ENCODE results near the gene PSMA7.

GRCh38 chr20:62162765-62163484 lies 19.7 kb upstream of the PSMA7 start:
- no peak for TF ChIP-seq EP300 (IDR thresholded peaks at IDR 0.05; ENCODE audit: borderline replicate concordance in 1 of 2, low read depth in 1 of 2, low read length in 1 of 2)
- no peak for TF ChIP-seq ELF1 (IDR thresholded peaks at IDR 0.05)
- TF ChIP-seq CTCF (IDR thresholded peaks at IDR 0.05), result no peak
- no peak for TF ChIP-seq REST (IDR thresholded peaks at IDR 0.05; ENCODE audit: low read depth, low read length)
- no peak for TF ChIP-seq ZBTB33 (IDR thresholded peaks at IDR 0.05; ENCODE audit: borderline replicate concordance, low read depth)
- TF ChIP-seq RAD21 (IDR thresholded peaks at IDR 0.05; ENCODE audit: low read length), result no peak
- no peak for TF ChIP-seq POLR2AphosphoS5 (IDR thresholded peaks at IDR 0.05; ENCODE audit: low read depth, low read length)
- TF ChIP-seq MAX (IDR thresholded peaks at IDR 0.05; ENCODE audit: low read depth), result no peak
- TF ChIP-seq USF2 (IDR thresholded peaks at IDR 0.05; ENCODE audit: borderline replicate concordance, low read depth, low read length), result no peak
- no peak for TF ChIP-seq SMC3 (IDR thresholded peaks at IDR 0.05; ENCODE audit: low read depth, low read length)
- TF ChIP-seq FOXM1 (IDR thresholded peaks at IDR 0.05; ENCODE audit: low read depth), result no peak
- TF ChIP-seq RXRA (IDR thresholded peaks at IDR 0.05; ENCODE audit: borderline replicate concordance, low read depth), result no peak
- TF ChIP-seq GABPA (IDR thresholded peaks at IDR 0.05; ENCODE audit: low read depth), result no peak
